Suprapubic skin (tissue), 4 donors: ENCODE measurements around the gene SLC9A9. TPM values are rescaled to one million over a fixed set of nuclear protein-coding genes. Genes with fewer than 3 reads are reported as not detected.

ENCODE experiments used
- DNase-seq, 2 donors: peaks; one replicate each; pipeline ENCODE4 v3.0.0-alpha.2; 2019; ENCODE audit warnings: low spot score in 2 of 2
- H3K27ac ChIP-seq: fragments of 200-600 bp; sonication (generic); one replicate; pipeline ENCODE4 v1.5.1; 2019
- H3K27me3 ChIP-seq: fragments of 200-600 bp; sonication (generic); one replicate; pipeline ENCODE4 v1.5.1; 2019
- H3K36me3 ChIP-seq: fragments of 200-600 bp; sonication (generic); one replicate; pipeline ENCODE4 v1.5.1; 2019
- H3K4me1 ChIP-seq: fragments of 200-600 bp; sonication (generic); one replicate; pipeline ENCODE4 v1.5.1; 2019
- H3K4me3 ChIP-seq: fragments of 200-600 bp; sonication (generic); one replicate; pipeline ENCODE4 v1.5.1; 2019; ENCODE audit warnings: mild to moderate bottlenecking
- H3K9me3 ChIP-seq: fragments of 200-600 bp; sonication (generic); one replicate; pipeline ENCODE4 v1.5.1; 2019
- CTCF ChIP-seq, 2 donors: fragments of 200-600 bp in 1 of 2; fragments of 450-650 bp in 1 of 2; sonication (generic) in 1 of 2; IDR thresholded peaks; one replicate each; pipeline ENCODE4 v1.5.1; 2016 to 2019; ENCODE audit warnings: antibody characterized with exemption in 2 of 2, mild to moderate bottlenecking in 1 of 2, moderate library complexity in 1 of 2
- EP300 ChIP-seq: sonication (generic); formaldehyde crosslinking; IDR thresholded peaks from one replicate; pipeline ENCODE4 v1.6.1; 2017; ENCODE audit warnings: antibody characterized with exemption
- POLR2A ChIP-seq, 2 donors: fragments of 450-650 bp; IDR thresholded peaks; one replicate each; pipeline ENCODE4 v1.6.1; 2017; ENCODE audit warnings: antibody characterized with exemption in 2 of 2, mild to moderate bottlenecking in 2 of 2, moderate library complexity in 2 of 2
- POLR2AphosphoS5 ChIP-seq, 3 donors: sonication (generic); formaldehyde crosslinking; IDR thresholded peaks; one replicate each; pipeline ENCODE4 v1.6.1; 2017; ENCODE audit warnings: antibody characterized with exemption in 3 of 3
- WGBS: methylation state at CpG from one replicate; pipeline ENCODE4 v1.1.5; 2018; 5-methylcytosine and 5-hydroxymethylcytosine counted together
- total RNA-seq, 4 donors: library from RNA; depleted of rRNA; stranded (reverse); fragments of >200 nt; gene quantifications; one replicate each; pipeline ENCODE4 v1.1.0, GENCODE V29; 2016

SLC9A9 gene
- total RNA-seq, 4 donors from 2014 or later = 16.6 to 51.0 (median 30.0) TPM

DNA sequence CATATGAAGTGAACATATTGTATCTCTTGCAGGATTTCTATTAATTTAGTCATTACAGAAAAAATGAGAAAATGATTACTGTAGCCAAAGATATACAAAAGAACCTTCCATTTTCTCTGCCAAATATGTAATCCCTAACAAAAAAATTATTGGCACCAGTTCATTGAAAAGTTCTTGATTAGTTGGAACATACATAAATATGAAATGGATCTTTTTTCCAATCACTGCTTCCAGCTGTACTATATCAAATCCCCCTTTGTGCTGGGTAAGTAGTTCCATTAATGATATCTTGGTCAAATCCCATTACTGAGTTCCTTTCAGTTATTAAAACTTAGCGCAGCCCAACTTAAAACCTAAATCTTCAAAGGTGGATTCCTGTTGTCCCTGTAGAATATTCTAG lies 263.8 kb downstream of the SLC9A9 start:
- no peak overlapping the region for H3K27ac ChIP-seq
- H3K4me1 ChIP-seq = peaks cover 21% of the 10 kb centered on the region
- WGBS = 90% methylated on average over 1 of the region's 1 CpG
- TF ChIP-seq POLR2AphosphoS5 (IDR thresholded peaks at IDR 0.05) (no peak), EP300 (no peak), CTCF (IDR thresholded peaks at IDR 0.05) (no peak), POLR2A (IDR thresholded peaks at IDR 0.05) (no peak)
- DNase-seq = no peak
- no peak overlapping the region for H3K4me3 ChIP-seq
- no peaks in the 10 kb centered on the region for H3K36me3 ChIP-seq
- H3K9me3 ChIP-seq = no peaks in the 10 kb centered on the region
- H3K27me3 ChIP-seq = no peaks in the 10 kb centered on the region

- H3K4me1 ChIP-seq = peaks cover 16% of the 10 kb centered on the region
- 95% methylated on average over 6 of the region's 6 CpGs for WGBS
- H3K27me3 ChIP-seq = no peaks in the 10 kb centered on the region
- TF ChIP-seq POLR2A (IDR thresholded peaks at IDR 0.05) = no peak
- TF ChIP-seq CTCF (IDR thresholded peaks at IDR 0.05) = no peak
- no peak for TF ChIP-seq EP300
- TF ChIP-seq POLR2AphosphoS5 (IDR thresholded peaks at IDR 0.05) = no peak
- H3K27ac ChIP-seq = no peak overlapping the region
- no peaks in the 10 kb centered on the region for H3K36me3 ChIP-seq
- no peaks in the 10 kb centered on the region for H3K9me3 ChIP-seq
- no peak overlapping the region for H3K4me3 ChIP-seq
- DNase-seq = no peak
Measured at GRCh38 chr3:143581972-143582722, 266.1 kb downstream of the SLC9A9 start.

GRCh38 chr3:143578810-143579435 lies 269.3 kb downstream of the SLC9A9 start:
- no peak for DNase-seq
- H3K36me3 ChIP-seq = no peaks in the 10 kb centered on the region
- no peak overlapping the region for H3K4me3 ChIP-seq
- H3K27ac ChIP-seq = no peak overlapping the region
- no peaks in the 10 kb centered on the region for H3K27me3 ChIP-seq
- H3K9me3 ChIP-seq = no peaks in the 10 kb centered on the region
- 95% methylated on average over 2 of the region's 2 CpGs for WGBS
- TF ChIP-seq POLR2AphosphoS5 (IDR thresholded peaks at IDR 0.05) (no peak), EP300 (no peak), POLR2A (IDR thresholded peaks at IDR 0.05) (no peak), CTCF (IDR thresholded peaks at IDR 0.05) (no peak)
- no peaks in the 10 kb centered on the region for H3K4me1 ChIP-seq

DNA sequence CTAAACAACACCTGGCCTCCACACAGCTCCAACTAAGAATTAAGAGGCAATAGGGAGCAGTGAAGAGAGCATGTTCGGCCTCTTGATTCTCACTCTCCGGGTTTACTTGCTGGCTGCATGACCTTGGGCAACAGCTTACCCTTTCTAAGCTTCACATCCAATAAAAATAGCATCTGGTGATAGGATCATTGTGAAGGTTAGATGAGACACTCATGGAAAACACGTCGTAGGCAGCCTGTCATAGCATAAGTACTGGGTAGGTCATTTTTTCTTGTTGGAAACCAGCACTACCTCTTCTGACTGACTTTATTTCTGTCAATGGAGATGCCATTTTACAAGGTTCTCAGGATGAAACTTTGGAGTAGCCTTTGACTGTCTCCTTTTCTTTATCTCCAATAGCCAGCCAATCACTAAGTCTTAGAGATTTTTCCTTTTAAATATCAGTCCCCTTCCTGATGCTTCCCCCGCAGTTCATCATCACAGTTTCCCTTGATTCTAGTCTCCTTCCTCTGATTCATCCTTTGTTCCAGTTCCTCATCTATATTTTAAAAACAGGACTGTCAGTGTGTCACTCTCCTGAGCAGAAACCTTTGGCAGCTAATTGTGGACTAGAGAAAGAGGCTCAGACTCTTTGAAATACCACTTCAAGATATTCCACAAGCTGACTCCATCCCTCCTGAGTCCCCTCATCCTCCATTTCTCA lies 271.5 kb downstream of the SLC9A9 start:
- Histone ChIP-seq H3K27ac (no peak overlapping the region), H3K4me3 (no peak overlapping the region), H3K27me3 (no peaks in the 10 kb centered on the region), H3K36me3 (no peaks in the 10 kb centered on the region), H3K4me1 (no peaks in the 10 kb centered on the region), H3K9me3 (no peaks in the 10 kb centered on the region)
- WGBS = 96% methylated on average over 5 of the region's 5 CpGs
- no peak for TF ChIP-seq CTCF (IDR thresholded peaks at IDR 0.05)
- no peak for TF ChIP-seq EP300
- no peak for TF ChIP-seq POLR2A (IDR thresholded peaks at IDR 0.05)
- no peak for TF ChIP-seq POLR2AphosphoS5 (IDR thresholded peaks at IDR 0.05)
- DNase-seq = no peak

DNA sequence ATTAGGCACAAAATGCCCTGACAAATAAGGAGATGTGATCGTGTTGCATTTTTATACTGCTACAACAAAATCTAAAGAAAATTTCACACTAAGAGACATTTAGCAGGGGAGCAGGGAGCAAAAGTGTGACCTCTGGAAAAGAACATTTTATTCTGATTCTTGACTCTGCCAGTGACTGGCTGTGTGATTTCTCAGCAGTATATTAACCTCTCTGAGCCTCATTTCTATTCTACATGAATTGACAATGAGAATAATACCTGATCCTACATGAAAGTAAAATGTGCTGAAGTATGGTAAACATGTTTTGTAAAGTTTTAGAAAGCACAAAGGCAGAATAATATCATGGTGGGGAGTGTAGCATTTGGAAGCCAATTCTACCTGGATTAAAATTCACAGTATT lies 273.3 kb downstream of the SLC9A9 start:
- TF ChIP-seq EP300 (no peak), POLR2A (IDR thresholded peaks at IDR 0.05) (no peak), CTCF (IDR thresholded peaks at IDR 0.05) (no peak), POLR2AphosphoS5 (IDR thresholded peaks at IDR 0.05) (no peak)
- 96% methylated on average over 1 of the region's 1 CpG for WGBS
- no peak overlapping the region for H3K4me3 ChIP-seq
- H3K4me1 ChIP-seq = no peaks in the 10 kb centered on the region
- no peaks in the 10 kb centered on the region for H3K9me3 ChIP-seq
- no peaks in the 10 kb centered on the region for H3K36me3 ChIP-seq
- no peaks in the 10 kb centered on the region for H3K27me3 ChIP-seq
- DNase-seq = no peak
- H3K27ac ChIP-seq = no peak overlapping the region
